OCI-LY1 (cell line): ENCODE data around the gene UNC13C.
"Not testable (repeated sequence)": the region's sequence is repeated elsewhere in the genome, so short reads cannot be mapped to it uniquely, and the experiment has no call there.

Source experiments
- H2AFZ ChIP-seq: fragments of 200-600 bp; sonication (generic), shearing (Covaris generic); 2 replicates; pipeline ENCODE4 v1.6.0; 2014; ENCODE audit warnings: antibody characterized with exemption, mild to moderate bottlenecking, low read length
- H3F3A ChIP-seq: fragments of 200-600 bp; sonication (generic), shearing (Covaris generic); 2 replicates; pipeline ENCODE4 v1.6.0; 2014; ENCODE audit warnings: mild to moderate bottlenecking, antibody characterized with exemption, low read length, moderate library complexity; ENCODE audit not compliant: insufficient read depth
- H3K27ac ChIP-seq: fragments of 200-600 bp; sonication (generic); 2 replicates; pipeline ENCODE4 v1.5.1; 2014; ENCODE audit warnings: low read length, mixed run types, mild to moderate bottlenecking, low read depth; ENCODE audit not compliant: poor library complexity, severe bottlenecking
- H3K27me3 ChIP-seq: fragments of 200-600 bp; sonication (generic); 2 replicates; pipeline ENCODE4 v1.6.0; 2014; ENCODE audit warnings: antibody characterized with exemption, mild to moderate bottlenecking, low read length, moderate library complexity; ENCODE audit not compliant: insufficient read depth
- H3K36me3 ChIP-seq: fragments of 200-600 bp; sonication (generic); 2 replicates; pipeline ENCODE4 v1.6.1; 2014; ENCODE audit warnings: mild to moderate bottlenecking, antibody characterized with exemption, low read length, moderate library complexity, mixed read lengths; ENCODE audit not compliant: insufficient read depth
- H3K4me1 ChIP-seq: fragments of 200-600 bp; sonication (generic); 2 replicates; pipeline ENCODE4 v1.5.1; 2014; ENCODE audit warnings: mild to moderate bottlenecking, low read length, moderate library complexity; ENCODE audit not compliant: insufficient read depth, severe bottlenecking
- H3K4me2 ChIP-seq: fragments of 200-600 bp; sonication (generic), shearing (Covaris generic); 2 replicates; pipeline ENCODE4 v1.6.1; 2014; ENCODE audit warnings: low read length
- H3K4me3 ChIP-seq: fragments of 200-600 bp; sonication (generic); 2 replicates; pipeline ENCODE4 v1.5.1; 2014; ENCODE audit warnings: low read length, low read depth, mild to moderate bottlenecking, mixed read lengths; ENCODE audit not compliant: poor library complexity, severe bottlenecking
- H3K79me2 ChIP-seq: fragments of 200-600 bp; shearing (Covaris generic); 2 replicates; pipeline ENCODE4 v1.6.1; 2016; ENCODE audit warnings: mixed run types, low read length, mixed read lengths; ENCODE audit not compliant: insufficient read depth
- H3K9ac ChIP-seq: fragments of 200-600 bp; sonication (generic), shearing (Covaris generic); 2 replicates; pipeline ENCODE4 v1.6.1; 2014; ENCODE audit warnings: mild to moderate bottlenecking, low read length, mixed read lengths
- H3K9me2 ChIP-seq: fragments of 200-600 bp; sonication (generic), shearing (Covaris generic); 2 replicates; pipeline ENCODE4 v1.6.1; 2014; ENCODE audit warnings: low read depth, mild to moderate bottlenecking, low read length, mixed read lengths
- H3K9me3 ChIP-seq: fragments of 200-600 bp; shearing (Covaris generic); 2 replicates; pipeline ENCODE4 v1.6.1; 2014; ENCODE audit warnings: low read length, mixed read lengths
- H4K20me1 ChIP-seq: fragments of 200-600 bp; sonication (generic), shearing (Covaris generic); 2 replicates; pipeline ENCODE4 v1.6.0; 2016; ENCODE audit warnings: mild to moderate bottlenecking, low read length; ENCODE audit not compliant: insufficient read depth
- CTCF ChIP-seq: fragments of 200-600 bp; sonication (generic), shearing (Covaris generic); IDR thresholded peaks from 2 replicates; pipeline ENCODE4 v1.5.1; 2017; ENCODE audit warnings: mild to moderate bottlenecking, antibody characterized with exemption, low read length, moderate library complexity, mixed read lengths
- EZH2 ChIP-seq: fragments of 200-600 bp; sonication (generic), shearing (Covaris generic); IDR thresholded peaks from 2 replicates; pipeline ENCODE4 v1.8.0; 2017; ENCODE audit warnings: borderline replicate concordance, mixed run types, mild to moderate bottlenecking, antibody characterized with exemption, low read length, moderate library complexity, mixed read lengths

The UNC13C gene

GRCh38 chr15:54410481-54410880 is 432.2 kb downstream of the UNC13C start:
- Histone ChIP-seq H3K79me2 (no peaks in the 10 kb centered on the region), H3K4me1 (no peaks in the 10 kb centered on the region), H2AFZ (no peak overlapping the region), H3K9ac (no peak overlapping the region), H3F3A (no peaks in the 10 kb centered on the region), H3K9me3 (no peaks in the 10 kb centered on the region), H3K27ac (no peak overlapping the region), H4K20me1 (no peaks in the 10 kb centered on the region), H3K4me2 (no peak overlapping the region), H3K9me2 (no peaks in the 10 kb centered on the region), H3K27me3 (no peaks in the 10 kb centered on the region), H3K36me3 (no peaks in the 10 kb centered on the region), H3K4me3 (no peak overlapping the region)
- no peak for TF ChIP-seq CTCF
- TF ChIP-seq EZH2: no peak

GRCh38 chr15:54424171-54424570 is 445.9 kb downstream of the UNC13C start:
- no peak overlapping the region for H2AFZ ChIP-seq
- H3K9ac ChIP-seq: no peak overlapping the region
- H3K9me3 ChIP-seq: no peaks in the 10 kb centered on the region
- H3K4me2 ChIP-seq: no peak overlapping the region
- no peaks in the 10 kb centered on the region for H3K36me3 ChIP-seq
- no peaks in the 10 kb centered on the region for H3F3A ChIP-seq
- no peak overlapping the region for H3K27ac ChIP-seq
- no peak for TF ChIP-seq EZH2
- TF ChIP-seq CTCF: no peak
- H4K20me1 ChIP-seq: no peaks in the 10 kb centered on the region
- no peaks in the 10 kb centered on the region for H3K27me3 ChIP-seq
- no peak overlapping the region for H3K4me3 ChIP-seq
- no peaks in the 10 kb centered on the region for H3K79me2 ChIP-seq
- no peaks in the 10 kb centered on the region for H3K4me1 ChIP-seq
- peaks cover 3% of the 10 kb centered on the region; the same call in 1 of the 2 replicates for H3K9me2 ChIP-seq

- no peak for TF ChIP-seq EZH2
- TF ChIP-seq CTCF: no peak
- H3K9me3 ChIP-seq: no peaks in the 10 kb centered on the region
- H3K27me3 ChIP-seq: no peaks in the 10 kb centered on the region
- H3K9me2 ChIP-seq: peaks cover 2% of the 10 kb centered on the region; the same call in 1 of the 2 replicates
- no peak overlapping the region for H3K4me2 ChIP-seq
- H4K20me1 ChIP-seq: no peaks in the 10 kb centered on the region
- no peaks in the 10 kb centered on the region for H3K36me3 ChIP-seq
- no peaks in the 10 kb centered on the region for H3K79me2 ChIP-seq
- H3K27ac ChIP-seq: no peak overlapping the region
- H3F3A ChIP-seq: no peaks in the 10 kb centered on the region
- no peak overlapping the region for H3K4me3 ChIP-seq
- no peak overlapping the region for H2AFZ ChIP-seq
- no peak overlapping the region for H3K9ac ChIP-seq
- no peaks in the 10 kb centered on the region for H3K4me1 ChIP-seq
Measured at GRCh38 chr15:54428596-54428995, 450.4 kb downstream of the UNC13C start.

GRCh38 chr15:54450288-54450687 is 472.0 kb downstream of the UNC13C start:
- H3K4me2 ChIP-seq, H3K9me2 ChIP-seq, H3K27ac ChIP-seq, H3K79me2 ChIP-seq, H3F3A ChIP-seq, H4K20me1 ChIP-seq, H2AFZ ChIP-seq, H3K9me3 ChIP-seq, H3K36me3 ChIP-seq, H3K4me3 ChIP-seq, H3K27me3 ChIP-seq, H3K4me1 ChIP-seq, H3K9ac ChIP-seq: not testable (repeated sequence)
